ENCODE results near the gene TLL1. TPM values are rescaled to one million over a fixed set of nuclear protein-coding genes. Genes with fewer than 3 reads are reported as not detected.

TLL1 gene
- polyA plus RNA-seq, 4 donors: 2.0 to 2.4 (median 2.1) TPM

DNA sequence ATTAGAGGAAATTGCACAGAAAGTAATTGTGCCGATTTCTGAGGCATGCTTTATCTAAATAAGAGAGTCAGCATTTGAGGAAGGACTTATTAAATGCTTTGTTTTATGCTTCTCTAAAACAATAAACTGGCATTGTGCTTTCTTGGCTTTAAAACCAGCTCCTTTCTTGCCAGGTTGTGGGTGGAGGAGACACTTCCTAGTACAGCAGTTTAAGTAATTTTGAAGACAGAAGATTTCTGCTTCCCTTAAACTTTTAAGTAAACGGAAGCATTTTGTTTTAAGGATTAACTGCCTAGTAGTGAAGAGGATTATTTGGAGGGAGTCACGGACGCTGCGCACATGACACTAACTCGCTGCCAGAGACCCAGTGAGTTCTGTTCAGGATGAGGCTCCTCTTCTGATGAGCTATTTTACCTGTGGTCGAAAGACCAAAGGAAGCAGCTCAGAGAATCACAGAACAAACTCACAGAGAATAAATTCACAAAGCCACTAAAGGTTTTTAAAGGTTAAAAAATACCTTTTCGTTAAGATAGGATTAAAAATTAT is 169.5 kb downstream of the TLL1 start:
- no peak for DNase-seq (ENCODE audit: low read depth in 4 of 4, low spot score in 2 of 4)

DNA sequence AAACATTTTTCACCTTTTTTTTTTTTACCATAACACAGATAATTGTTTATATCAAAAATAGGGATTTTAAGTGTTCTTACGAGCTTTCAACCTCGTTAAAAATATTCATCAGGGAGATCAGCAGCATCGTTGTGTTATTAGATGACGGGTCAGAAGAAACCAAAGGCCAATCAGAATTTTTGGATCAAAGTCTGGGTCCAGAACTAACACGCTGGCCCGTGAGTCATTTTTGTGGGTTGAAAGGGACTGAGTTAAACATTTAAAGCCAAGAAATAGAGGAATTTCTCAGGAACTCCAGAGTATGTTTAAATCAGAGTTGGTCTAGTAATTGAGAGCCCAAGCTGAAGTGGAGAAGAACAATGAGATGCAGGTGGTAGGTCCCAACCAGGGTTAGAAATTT is 170.8 kb downstream of the TLL1 start:
- DNase-seq (ENCODE audit: low read depth in 4 of 4, low spot score in 2 of 4): no peak

DNA sequence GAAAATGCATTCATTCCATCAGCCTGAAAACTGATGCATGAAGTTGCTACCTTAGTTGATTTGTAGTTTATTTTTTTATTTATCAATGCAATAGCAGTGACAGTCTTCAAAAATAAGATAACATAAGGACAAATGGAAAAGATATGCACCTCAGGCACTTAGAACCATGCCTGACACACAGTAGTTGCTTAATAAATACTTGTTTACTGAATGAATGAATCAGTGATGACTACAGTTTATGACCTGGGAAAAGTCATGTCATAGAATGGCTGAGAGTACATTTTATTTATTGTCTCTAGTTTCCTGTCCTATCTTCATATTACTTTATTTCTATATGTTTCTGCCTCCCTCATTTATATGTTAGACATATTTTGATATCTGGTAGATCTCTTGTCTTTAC is 171.8 kb downstream of the TLL1 start:
- DNase-seq (ENCODE audit: low read depth in 4 of 4, low spot score in 2 of 4): no peak

DNA sequence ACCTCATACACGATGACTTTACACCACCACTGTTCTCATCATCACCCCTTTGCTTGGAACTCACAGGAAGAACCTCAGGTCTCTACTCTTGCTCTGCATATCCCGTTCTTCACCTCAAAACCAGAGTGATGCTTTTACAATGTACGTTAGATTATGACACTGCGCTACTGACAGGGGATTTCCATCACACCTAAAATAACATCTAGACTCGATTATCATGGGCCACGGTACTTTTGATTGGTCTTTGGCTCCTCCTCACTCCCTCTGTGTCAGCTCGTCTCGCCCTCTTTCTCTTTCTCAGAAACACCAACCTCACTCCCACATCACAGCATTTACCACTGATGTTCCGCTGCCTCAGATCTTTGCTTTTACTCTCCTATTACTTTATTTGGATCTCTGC is 172.4 kb downstream of the TLL1 start:
- DNase-seq (ENCODE audit: low read depth in 4 of 4, low spot score in 2 of 4): no peak

DNA sequence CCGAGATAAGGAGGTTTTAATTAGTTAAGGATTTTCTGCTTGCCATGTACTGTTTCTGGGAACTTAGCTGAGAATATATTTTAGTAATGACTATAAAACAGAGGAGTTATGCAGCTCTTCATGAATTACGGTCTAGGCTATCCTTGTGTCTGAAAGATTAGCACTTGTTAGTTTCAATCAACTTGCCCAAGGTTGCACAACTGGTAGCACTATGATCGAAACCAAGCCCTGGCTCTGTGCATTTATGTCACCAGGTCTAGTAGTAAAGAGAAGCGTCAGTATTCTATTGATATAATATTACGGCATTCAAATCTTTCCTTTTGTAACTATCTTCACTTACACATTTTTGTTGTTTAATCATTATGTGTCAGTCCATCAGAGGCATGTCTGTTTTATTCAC is 176.0 kb downstream of the TLL1 start:
- no peak for DNase-seq (ENCODE audit: low read depth in 4 of 4, low spot score in 2 of 4)

DNA sequence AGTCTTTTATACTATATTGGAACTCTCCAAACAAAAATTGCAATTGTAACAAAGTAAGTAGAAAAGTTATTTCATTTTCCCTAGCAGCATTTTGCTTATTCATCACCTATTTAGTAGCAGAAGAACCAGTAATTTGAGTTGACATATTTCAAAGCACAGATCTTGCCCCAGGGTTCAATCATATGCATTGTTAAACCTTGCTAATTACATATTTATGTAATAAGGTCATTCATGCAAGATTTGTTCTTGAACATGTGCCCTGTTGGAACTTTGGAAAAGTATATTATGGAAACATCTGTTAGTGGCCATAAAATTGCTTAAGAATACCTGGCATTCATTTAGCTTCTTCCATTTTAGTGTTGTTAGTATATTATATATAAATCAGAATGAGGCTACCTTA is 191.7 kb downstream of the TLL1 start:
- DNase-seq (ENCODE audit: low read depth in 4 of 4, low spot score in 2 of 4): no peak

GRCh38 chr4:166065324-166065723 is 192.3 kb downstream of the TLL1 start:
- DNase-seq (ENCODE audit: low read depth in 4 of 4, low spot score in 2 of 4): no peak

DNA sequence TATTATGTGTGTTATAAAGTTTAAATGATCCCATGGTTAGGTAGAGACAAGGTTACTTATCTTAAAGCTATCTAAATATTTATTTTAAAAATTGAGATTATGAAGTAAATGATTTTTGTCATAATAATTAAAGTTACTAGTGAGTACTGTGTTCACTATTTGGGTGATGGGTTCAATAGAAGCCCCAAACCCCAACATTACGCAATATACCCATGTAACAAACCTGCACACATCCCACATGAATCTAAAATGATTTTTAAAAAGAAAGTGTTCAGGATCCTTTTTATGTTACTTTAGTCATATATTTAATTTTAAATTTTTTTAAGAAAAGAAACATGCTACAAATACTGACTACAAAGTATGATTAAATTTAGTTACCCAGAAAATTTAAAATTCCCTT is 193.9 kb downstream of the TLL1 start:
- no peak for DNase-seq (ENCODE audit: low read depth in 4 of 4, low spot score in 2 of 4)

DNA sequence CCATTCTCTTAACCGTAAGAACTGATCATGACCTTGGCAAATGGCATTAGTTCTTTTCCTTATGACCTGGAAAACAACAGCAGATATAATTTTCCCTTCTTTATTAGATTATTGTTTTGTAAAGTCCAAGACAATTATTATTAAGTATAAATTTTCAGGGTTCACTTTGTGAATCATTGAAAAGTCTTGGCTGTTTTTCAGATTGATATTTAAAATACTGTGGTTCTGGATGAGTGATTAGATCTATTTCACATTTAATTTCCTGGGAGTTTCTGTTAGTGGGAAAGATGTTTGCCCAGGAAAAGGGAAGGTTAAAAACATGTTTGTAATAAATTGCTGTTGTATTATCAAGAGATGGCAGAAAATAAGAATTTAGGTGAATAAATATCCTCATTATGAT is 194.9 kb downstream of the TLL1 start:
- no peak for DNase-seq (ENCODE audit: low read depth in 4 of 4, low spot score in 2 of 4)

GRCh38 chr4:166073783-166074182 is 200.7 kb downstream of the TLL1 start:
- no peak for DNase-seq (ENCODE audit: low read depth in 4 of 4, low spot score in 2 of 4)

DNA sequence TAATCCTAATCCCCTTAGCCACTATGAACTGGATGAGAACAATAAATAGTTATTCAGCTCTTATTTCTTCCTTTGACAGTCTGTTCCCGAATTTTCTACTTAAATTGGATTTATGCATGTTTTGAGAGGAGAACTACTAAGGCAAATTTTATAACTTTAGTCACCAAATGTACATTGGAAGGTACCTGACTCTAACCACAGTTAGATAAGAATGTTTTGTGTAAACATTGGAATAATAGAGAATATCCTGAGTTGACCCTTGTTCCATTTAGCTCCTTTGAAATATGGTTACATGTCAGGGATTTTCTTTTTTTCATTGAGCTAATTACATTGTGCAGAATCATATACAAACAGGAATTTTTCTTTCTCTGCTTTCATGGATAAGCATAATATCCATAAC is 202.6 kb downstream of the TLL1 start:
- DNase-seq (ENCODE audit: low read depth in 4 of 4, low spot score in 2 of 4): no peak

DNA sequence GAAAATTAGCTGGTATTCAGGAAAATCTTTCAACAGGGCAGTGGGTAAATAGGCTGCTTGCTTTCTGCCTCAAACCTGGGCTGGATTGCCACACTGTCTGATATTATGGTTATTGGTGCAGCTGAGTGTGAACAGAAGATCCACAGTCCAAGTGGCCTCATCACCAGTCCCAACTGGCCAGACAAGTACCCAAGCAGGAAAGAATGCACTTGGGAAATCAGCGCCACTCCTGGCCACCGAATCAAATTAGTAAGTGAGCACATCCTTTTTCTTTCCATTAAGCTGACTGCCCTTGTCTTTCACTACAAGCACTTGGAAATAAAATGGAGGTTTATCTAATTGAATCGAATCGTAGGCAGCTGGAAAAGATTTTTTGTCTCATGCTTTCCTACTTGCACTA is 204.7 kb downstream of the TLL1 start:
- DNase-seq (ENCODE audit: low read depth in 4 of 4, low spot score in 2 of 4): no peak

GRCh38 chr4:166078383-166078782 is 205.3 kb downstream of the TLL1 start:
- no peak for DNase-seq (ENCODE audit: low read depth in 4 of 4, low spot score in 2 of 4)

DNA sequence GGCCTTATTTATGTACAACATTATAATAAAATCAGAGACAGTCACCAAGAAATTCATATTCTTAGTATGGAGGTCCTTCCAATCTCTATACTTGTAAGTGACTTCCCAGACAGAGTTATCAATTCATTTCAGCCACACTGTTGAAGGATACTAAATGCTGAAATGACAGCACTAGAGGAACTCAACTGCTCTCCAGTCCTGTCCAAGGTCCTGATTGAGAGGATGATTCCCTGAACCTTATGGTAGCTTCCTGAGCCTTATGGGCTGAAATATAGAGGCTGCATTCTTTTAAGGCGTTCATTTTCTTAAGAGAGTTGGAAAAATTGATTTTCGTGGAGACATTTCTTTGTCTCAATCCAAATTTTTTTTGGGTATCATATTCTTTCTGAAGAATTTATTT is 205.9 kb downstream of the TLL1 start:
- no peak for DNase-seq (ENCODE audit: low read depth in 4 of 4, low spot score in 2 of 4)

DNA sequence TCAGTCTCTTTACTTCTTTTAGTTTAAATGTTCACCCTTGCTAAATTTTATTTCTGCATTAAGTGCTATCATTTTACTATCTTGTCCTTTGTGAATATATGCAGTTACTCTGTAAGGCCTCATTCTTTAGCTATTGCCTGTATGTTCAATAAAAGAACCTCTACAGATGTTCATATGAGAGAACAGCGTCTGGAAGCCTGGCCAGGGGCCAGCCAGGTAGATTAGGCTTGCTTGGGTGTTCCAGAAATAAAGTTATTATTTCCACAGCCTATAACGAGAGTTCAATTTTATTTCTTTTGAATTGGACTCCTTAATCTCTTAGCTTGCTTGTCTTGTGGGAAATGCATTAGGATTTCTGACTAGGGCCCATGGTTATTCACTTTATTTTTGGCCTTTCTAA is 214.5 kb downstream of the TLL1 start:
- no peak for DNase-seq (ENCODE audit: low read depth in 4 of 4, low spot score in 2 of 4)

DNA sequence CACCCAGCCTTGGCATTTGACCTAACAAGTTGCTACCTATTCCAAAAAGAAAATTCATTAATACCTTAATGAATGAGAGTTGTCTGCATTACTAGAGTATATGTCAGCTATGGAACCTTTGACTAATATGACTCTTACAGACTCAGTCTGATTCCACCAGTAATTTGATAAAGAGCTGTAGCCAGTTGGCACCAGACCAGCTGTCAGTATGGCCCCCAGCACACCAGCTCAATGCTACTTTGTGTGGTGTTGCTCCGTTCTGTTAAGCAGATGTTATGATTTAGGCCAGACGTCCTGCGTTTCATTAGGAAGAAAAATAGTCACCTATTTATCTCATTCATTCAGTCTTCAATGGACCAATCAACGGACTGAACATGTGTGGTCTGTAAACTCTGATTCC is 215.5 kb downstream of the TLL1 start:
- no peak for DNase-seq (ENCODE audit: low read depth in 4 of 4, low spot score in 2 of 4)

DNA sequence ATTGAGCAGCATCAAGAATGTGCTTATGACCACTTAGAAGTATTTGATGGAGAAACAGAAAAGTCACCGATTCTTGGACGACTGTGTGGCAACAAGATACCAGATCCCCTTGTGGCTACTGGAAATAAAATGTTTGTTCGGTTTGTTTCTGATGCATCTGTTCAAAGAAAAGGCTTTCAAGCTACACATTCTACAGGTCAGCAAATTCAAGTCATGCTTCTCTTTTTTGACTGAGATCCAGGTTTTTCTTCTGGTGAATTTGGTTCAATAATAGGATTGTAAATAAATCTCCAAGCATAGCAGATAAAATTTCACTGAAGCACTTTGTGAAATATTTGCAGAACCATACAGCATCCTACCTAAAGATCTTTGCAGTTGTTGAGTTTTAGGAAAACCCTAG is 218.1 kb downstream of the TLL1 start:
- no peak for DNase-seq (ENCODE audit: low read depth in 4 of 4, low spot score in 2 of 4)

- DNase-seq (ENCODE audit: low read depth in 4 of 4, low spot score in 2 of 4): peak in 1 of 4 donors; percentile 10
These were observed 219.0 kb downstream of the TLL1 start for GRCh38 chr4:166091912-166092510.

- no peak for DNase-seq (ENCODE audit: low read depth in 4 of 4, low spot score in 2 of 4)
These were observed 219.8 kb downstream of the TLL1 start for GRCh38 chr4:166092797-166093290.

DNA sequence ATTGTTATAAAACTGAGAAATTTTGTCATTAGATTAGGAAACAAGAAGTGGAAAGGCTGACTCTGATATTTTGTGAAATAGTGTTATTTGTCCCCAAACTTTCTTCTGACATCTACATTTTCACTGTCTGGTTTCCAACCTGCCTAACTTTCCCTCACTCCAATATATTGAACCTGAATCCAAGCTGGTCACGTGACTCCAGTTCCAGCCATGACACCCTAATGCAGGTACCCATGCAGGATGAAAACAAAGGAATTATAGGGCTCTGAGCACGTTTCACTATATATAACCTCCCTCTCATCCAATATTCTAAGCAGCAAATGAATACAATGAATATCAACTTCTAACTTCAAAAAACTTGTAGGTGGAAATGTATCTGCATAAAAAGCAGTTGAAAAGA is 231.6 kb downstream of the TLL1 start:
- no peak for DNase-seq (ENCODE audit: low read depth in 4 of 4, low spot score in 2 of 4)

DNA sequence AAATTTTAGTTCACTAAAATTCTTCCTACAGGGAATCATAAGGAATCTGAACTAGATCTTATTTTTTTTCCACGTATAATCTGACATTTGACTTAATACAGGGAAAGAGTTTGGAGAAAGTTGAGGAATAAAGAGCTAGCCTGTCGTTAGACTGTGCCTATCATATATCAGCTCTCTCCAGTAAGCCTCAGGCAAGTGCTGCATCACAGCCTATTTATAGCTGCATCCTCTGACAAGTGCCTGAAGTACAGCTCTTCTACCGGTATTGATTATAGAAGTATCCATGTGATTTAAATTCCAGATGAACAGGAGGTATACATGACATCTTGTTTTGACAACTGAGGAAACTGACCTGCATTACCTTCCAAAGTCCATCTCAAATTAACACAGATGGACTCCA is 248.9 kb downstream of the TLL1 start:
- DNase-seq (ENCODE audit: low read depth in 4 of 4, low spot score in 2 of 4): no peak

DNA sequence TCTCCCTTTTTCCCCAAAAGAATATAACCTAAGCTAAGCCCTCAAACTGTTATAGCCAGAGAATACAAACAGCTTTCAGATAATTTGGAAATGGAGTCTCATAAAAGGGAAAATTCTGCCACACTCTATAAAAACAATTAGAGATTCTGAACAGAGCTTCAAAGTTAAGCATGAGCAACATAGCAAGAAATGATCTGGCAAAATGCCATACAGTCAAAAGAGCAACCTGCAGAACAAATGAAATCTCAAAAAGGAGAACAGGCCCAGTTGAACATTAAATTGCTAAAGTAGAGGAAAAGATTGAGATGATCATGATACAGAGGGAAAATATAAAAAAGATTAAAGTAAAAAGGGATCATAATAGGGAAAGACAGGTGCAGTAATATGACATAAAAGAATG is 250.5 kb downstream of the TLL1 start:
- DNase-seq (ENCODE audit: low read depth in 4 of 4, low spot score in 2 of 4): peak in 2 of 4 donors; percentile 3 to 13

DNA sequence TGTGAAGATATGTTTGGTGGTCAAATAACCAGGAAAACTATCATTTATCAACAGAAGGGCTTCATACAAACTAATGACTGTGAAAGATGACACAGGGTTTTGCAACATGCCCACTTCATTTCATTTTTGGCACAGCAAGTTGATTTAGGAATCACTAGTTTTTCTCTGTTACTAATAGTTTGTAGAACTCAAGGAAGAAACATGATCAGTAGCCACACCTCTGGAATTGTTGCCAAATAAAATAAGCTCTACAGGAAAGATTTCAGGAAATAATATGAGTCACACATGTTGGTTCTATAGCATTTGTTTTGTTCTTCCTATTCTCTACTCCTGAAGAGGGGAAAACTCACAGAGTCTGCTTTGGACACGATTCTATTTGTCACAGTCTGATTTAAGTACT is 255.4 kb downstream of the TLL1 start:
- DNase-seq (ENCODE audit: low read depth in 4 of 4, low spot score in 2 of 4): no peak
